Measurements from ENCODE around the gene TFDP1. TPM values are rescaled to one million over a fixed set of nuclear protein-coding genes. Genes with fewer than 3 reads are reported as not detected.
"Not testable (repeated sequence)": the region's sequence is repeated elsewhere in the genome, so short reads cannot be mapped to it uniquely, and the experiment has no call there.

Gene TFDP1
- total RNA-seq, 2 donors from 2014 or later: 50.1 to 62.4 TPM

GRCh38 chr13:113618455-113618854 lies 33.9 kb downstream of the TFDP1 start:
- no peak for DNase-seq (ENCODE audit: low spot score)
- 96% methylated on average over 7 of the region's 7 CpGs for WGBS
- intact Hi-C loops (cut with DNase I): no loop called here
- H3K9me3 ChIP-seq: no peaks in the 10 kb centered on the region
- no peak overlapping the region for H3K27ac ChIP-seq
- TF ChIP-seq CTCF (IDR thresholded peaks at IDR 0.05): no peak
- no peak for TF ChIP-seq POLR2A (IDR thresholded peaks at IDR 0.05)
- TF ChIP-seq POLR2AphosphoS5 (IDR thresholded peaks at IDR 0.05): no peak
- no peak overlapping the region for H3K4me3 ChIP-seq
- no peaks in the 10 kb centered on the region for H3K4me1 ChIP-seq (replicated peaks)
- no peaks in the 10 kb centered on the region for H3K27me3 ChIP-seq (replicated peaks; ENCODE audit: insufficient read depth)
- H3K36me3 ChIP-seq: no peaks in the 10 kb centered on the region

GRCh38 chr13:113620036-113620796 lies 35.7 kb downstream of the TFDP1 start:
- Histone ChIP-seq H3K27ac (no peak overlapping the region), H3K27me3 (replicated peaks; ENCODE audit: insufficient read depth) (no peaks in the 10 kb centered on the region), H3K4me1 (replicated peaks) (no peaks in the 10 kb centered on the region), H3K4me3 (no peak overlapping the region), H3K9me3 (no peaks in the 10 kb centered on the region), H3K36me3 (no peaks in the 10 kb centered on the region)
- DNase-seq (ENCODE audit: low spot score): no peak
- TF ChIP-seq CTCF (IDR thresholded peaks at IDR 0.05) (no peak), POLR2A (IDR thresholded peaks at IDR 0.05) (no peak), POLR2AphosphoS5 (IDR thresholded peaks at IDR 0.05) (no peak)
- intact Hi-C loops (cut with DNase I): loop anchor here (5.0 kb wide), 1 partner anchor 327 kb away; no protein-coding TSS in a partner anchor
- WGBS: 72% methylated on average over 15 of the region's 15 CpGs

GRCh38 chr13:113621046-113621445 lies 36.5 kb downstream of the TFDP1 start:
- Histone ChIP-seq H3K27me3 (replicated peaks; ENCODE audit: insufficient read depth) (no peaks in the 10 kb centered on the region), H3K36me3 (no peaks in the 10 kb centered on the region), H3K27ac (no peak overlapping the region), H3K4me3 (no peak overlapping the region), H3K9me3 (no peaks in the 10 kb centered on the region), H3K4me1 (replicated peaks) (no peaks in the 10 kb centered on the region)
- DNase-seq (ENCODE audit: low spot score): no peak
- intact Hi-C loops (cut with DNase I): loop anchor here (5.0 kb wide), 1 partner anchor 326 kb away; no protein-coding TSS in a partner anchor
- TF ChIP-seq CTCF (IDR thresholded peaks at IDR 0.05): no peak
- TF ChIP-seq POLR2AphosphoS5 (IDR thresholded peaks at IDR 0.05): no peak
- no peak for TF ChIP-seq POLR2A (IDR thresholded peaks at IDR 0.05)
- 96% methylated on average over 15 of the region's 15 CpGs for WGBS

GRCh38 chr13:113621498-113621897 lies 36.9 kb downstream of the TFDP1 start:
- 76% methylated on average over 13 of the region's 13 CpGs for WGBS
- peak in 1 of 4 experiments; percentile 19 for TF ChIP-seq CTCF (IDR thresholded peaks at IDR 0.05)
- intact Hi-C loops (cut with DNase I): loop anchor here (5.0 kb wide), 1 partner anchor 326 kb away; no protein-coding TSS in a partner anchor

GRCh38 chr13:113621986-113622550 lies 37.5 kb downstream of the TFDP1 start:
- not testable (repeated sequence) for H3K9me3 ChIP-seq; H3K4me3 ChIP-seq; H3K4me1 ChIP-seq (replicated peaks); H3K27ac ChIP-seq; H3K27me3 ChIP-seq (replicated peaks; ENCODE audit: insufficient read depth); H3K36me3 ChIP-seq; DNase-seq (ENCODE audit: low spot score)
- intact Hi-C loops (cut with DNase I): loop anchor here (5.0 kb wide), 1 partner anchor 325 kb away; no protein-coding TSS in a partner anchor
- WGBS: 88% methylated on average over 20 of the region's 20 CpGs

More at GRCh38 chr13:113621498-113621897, 36.9 kb downstream of the TFDP1 start:
- not testable (repeated sequence) for H3K4me1 ChIP-seq (replicated peaks); H3K4me3 ChIP-seq; H3K9me3 ChIP-seq; H3K27ac ChIP-seq; H3K27me3 ChIP-seq (replicated peaks; ENCODE audit: insufficient read depth); DNase-seq (ENCODE audit: low spot score); H3K36me3 ChIP-seq
